Stimulated activated CD4-positive, alpha-beta T cell treated with anti-CD3 and anti-CD28 coated beads, Interleukin-15, amount 100 ng/mL, for 48 hours (primary cell): ENCODE data around the gene PARK7.

ENCODE experiments used
- DNase-seq, 2 donors: peaks; one replicate each; pipeline ENCODE4 v3.0.0-alpha.2; 2020; ENCODE audit warnings: low read depth in 2 of 2

The PARK7 gene

GRCh38 chr1:8010080-8010664, 48.7 kb downstream of the PARK7 start:
- DNase-seq = no peak

- no peak for DNase-seq
Measured at GRCh38 chr1:8011016-8011415, 49.5 kb downstream of the PARK7 start.

- no peak for DNase-seq
Measured at GRCh38 chr1:8011923-8012858, 50.7 kb downstream of the PARK7 start.

- DNase-seq = no peak
Measured at GRCh38 chr1:8012955-8013354, 51.4 kb downstream of the PARK7 start.

GRCh38 chr1:8013399-8013798, 51.9 kb downstream of the PARK7 start:
- no peak for DNase-seq

- no peak for DNase-seq
Measured at GRCh38 chr1:8013800-8014199, 52.3 kb downstream of the PARK7 start.

- DNase-seq = no peak
Measured at GRCh38 chr1:8014381-8014988, 53.0 kb downstream of the PARK7 start.

GRCh38 chr1:8015036-8015808, 53.7 kb downstream of the PARK7 start:
- no peak for DNase-seq

- no peak for DNase-seq
Measured at GRCh38 chr1:8015809-8016165, 54.3 kb downstream of the PARK7 start.

- DNase-seq = no peak
Measured at GRCh38 chr1:8016210-8016894, 54.8 kb downstream of the PARK7 start.

GRCh38 chr1:8016895-8017241, 55.4 kb downstream of the PARK7 start:
- no peak for DNase-seq

- DNase-seq = no peak
Measured at GRCh38 chr1:8017495-8018197, 56.1 kb downstream of the PARK7 start.

- no peak for DNase-seq
Measured at GRCh38 chr1:8018492-8019228, 57.1 kb downstream of the PARK7 start.

- DNase-seq = no peak
Measured at GRCh38 chr1:8019229-8019620, 57.7 kb downstream of the PARK7 start.

- DNase-seq = no peak
Measured at GRCh38 chr1:8020032-8020431, 58.5 kb downstream of the PARK7 start.

GRCh38 chr1:8021676-8022266, 60.3 kb downstream of the PARK7 start:
- no peak for DNase-seq

- no peak for DNase-seq
Measured at GRCh38 chr1:8022395-8023286, 61.1 kb downstream of the PARK7 start.

GRCh38 chr1:8023287-8023994, 61.9 kb downstream of the PARK7 start:
- DNase-seq = no peak
